ENCODE measurements around the gene RPL29.
"Not testable (repeated sequence)": the region's sequence is repeated elsewhere in the genome, so short reads cannot be mapped to it uniquely, and the experiment has no call there.

Gene RPL29

DNA sequence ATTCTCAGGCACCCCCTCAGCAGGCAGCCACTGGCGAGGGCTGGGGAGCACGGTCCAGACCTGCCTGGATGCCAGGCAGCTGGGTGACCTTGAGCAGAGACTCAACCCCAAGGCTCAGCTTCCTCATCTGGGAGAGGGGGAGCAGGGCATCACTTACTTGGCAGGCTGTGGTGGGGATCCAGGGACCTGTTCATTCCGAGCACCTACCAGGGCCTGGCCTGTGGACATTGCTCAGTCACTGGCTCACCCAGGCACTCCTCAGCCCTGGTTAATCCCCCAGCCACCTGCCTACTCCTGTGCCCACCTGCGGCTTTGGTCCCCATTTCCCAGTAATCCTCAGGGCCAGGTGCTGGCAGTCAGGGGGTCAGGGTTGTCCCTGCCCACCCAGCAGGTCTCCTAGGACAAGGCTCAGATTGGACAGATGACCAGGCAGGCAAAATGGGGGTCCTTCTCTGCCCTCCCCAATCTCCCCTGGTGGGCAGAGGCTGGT, 9.3 kb upstream of the RPL29 start:
- FAIRE-seq, result no peak

DNA sequence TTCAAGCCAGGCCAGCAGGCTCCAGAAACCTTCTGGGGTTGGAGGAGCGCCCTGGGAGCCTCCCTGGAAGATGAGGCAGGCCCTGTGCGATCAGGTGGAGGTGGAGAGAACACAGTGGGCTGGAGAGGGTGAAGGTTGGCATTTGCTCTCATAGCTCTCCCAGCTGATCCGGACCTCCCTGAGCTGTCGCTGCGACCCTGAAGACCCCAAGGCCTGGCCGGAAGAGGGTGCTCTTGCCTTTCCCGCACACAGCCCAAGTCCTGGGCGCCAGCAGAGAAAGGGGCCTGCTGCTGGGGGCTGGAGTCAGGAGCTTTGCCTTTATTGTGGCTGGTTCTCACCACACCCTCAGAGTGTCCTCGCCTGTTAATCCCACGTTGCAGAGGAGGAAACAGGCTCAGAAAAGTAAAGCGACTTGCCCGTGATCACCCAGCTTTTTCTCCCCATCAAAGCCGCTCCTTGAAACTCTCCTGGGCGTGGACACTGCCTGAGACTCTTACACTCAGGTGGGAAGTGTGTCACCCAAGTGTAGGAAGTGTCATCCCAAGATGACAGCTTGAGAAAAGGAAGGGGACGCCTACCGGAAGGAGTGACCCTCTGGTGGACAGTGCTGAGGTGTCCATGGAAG, 8.6 kb upstream of the RPL29 start:
- no peak for FAIRE-seq

DNA sequence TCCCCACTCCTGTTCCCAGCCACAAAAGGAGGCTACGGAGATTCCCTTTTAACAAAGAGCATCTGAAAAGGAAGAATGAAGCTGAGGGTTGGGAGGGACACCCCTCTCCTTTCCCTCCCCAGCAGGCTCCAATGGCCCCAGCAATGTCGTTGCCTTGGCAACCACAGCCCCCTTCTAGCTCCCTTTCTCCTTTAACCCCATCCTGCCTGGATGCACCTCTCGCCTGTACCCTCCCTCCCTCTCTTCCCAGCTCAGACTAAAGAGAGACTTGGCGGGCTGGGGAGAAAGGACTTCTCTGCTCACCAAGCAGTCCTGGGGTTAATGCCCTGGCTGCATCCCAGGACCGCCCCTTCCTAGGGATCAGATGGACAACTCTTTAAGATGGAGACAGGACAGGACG, 7.1 kb upstream of the RPL29 start:
- no peak for FAIRE-seq

DNA sequence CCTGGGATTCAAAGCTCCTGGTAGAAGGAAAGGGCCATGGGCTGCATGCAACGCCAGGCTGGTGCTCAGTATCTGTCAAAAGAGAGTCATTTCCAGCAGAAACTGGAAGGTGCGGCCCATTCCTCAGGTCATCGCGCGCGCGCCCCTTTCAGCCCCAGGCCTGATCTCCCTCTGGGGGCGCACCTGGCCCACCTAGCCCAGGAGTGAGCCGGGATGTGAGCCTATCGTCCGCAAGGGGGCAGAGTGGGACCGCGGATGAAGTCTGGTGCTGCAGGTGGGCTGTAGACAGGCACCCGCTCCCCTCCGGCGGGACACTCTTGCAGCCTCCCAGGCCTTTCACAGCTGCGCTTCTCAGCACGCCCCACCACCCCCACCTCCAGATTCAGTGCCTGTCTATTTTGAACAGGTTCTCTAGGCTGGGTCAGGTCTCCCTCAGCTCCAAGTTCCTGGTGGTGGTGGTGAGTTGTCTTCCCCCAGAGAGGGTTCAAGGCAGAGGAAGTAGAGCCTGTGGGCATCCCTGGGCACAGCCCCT, 5.8 kb upstream of the RPL29 start:
- FAIRE-seq, result peak; percentile 63

DNA sequence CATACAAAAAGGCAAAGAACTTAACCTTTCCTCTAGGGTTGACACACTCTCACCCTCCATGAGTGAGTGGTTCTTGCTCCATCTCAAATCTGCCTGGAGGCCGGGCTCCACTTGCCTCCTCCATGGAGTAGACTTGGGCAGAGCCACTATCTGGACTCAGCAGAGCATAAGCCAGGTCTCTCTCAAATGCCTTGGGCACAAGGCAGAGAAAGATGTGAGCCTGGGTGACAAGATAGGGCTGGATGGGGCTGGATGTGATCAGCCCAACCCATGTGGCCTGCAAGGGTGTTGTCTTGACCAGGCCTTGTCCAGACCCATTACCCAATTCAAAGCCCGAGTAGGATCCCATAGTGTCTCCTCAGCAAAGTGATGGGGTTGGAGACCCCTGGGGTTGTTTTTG, 4.2 kb upstream of the RPL29 start:
- FAIRE-seq, result no peak

DNA sequence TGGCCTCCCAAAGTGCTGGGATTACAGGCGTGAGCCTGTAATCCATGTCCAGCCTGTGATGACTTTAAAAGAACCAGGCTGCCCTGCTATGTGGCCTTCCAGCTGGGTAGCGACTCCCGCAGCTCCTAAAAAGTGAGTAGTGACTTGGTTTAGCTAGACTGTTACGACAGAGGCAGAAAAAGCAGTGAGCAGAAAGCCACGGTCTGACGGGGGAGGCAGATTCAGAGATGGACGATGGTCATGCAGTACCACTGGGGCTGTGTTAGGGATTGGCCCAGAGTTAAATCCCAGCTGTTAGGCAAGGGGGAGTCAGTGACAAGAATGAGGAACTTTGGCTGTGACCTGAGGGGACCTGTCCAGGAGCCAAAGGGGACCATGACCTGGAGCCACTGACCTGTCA, 3.1 kb upstream of the RPL29 start:
- no peak for FAIRE-seq

DNA sequence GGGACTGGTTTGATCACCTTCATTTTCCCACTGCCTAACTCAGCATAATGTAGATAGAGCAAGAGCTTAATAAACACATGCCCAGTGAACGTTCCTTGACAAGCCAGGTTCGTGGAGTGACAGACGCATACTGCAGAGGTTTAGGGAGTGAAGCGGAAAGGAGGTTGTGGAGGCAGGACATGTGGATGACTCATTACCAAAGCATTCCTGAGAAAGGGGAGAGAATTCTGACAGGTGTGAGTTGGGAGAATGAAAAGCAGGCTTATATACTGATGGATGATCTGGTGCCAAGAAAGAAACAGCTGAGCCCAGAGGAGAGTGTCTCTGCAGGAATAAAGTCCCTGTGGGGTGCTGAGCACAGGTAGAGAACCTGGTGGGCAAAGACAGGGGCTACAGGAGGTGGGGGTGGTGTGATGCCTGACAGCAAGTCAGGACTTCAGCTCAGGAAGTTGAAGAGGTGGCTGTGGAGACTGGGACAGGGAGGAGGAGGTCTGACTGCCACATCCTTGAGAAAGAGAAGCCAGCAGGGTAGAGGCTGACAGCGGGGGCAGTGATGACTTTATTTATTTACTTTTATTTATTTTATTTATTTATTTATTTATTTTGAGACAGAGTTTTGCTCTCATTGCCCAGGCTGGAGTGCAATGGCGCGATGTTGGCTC, 2.4 kb upstream of the RPL29 start:
- no peak for FAIRE-seq

DNA sequence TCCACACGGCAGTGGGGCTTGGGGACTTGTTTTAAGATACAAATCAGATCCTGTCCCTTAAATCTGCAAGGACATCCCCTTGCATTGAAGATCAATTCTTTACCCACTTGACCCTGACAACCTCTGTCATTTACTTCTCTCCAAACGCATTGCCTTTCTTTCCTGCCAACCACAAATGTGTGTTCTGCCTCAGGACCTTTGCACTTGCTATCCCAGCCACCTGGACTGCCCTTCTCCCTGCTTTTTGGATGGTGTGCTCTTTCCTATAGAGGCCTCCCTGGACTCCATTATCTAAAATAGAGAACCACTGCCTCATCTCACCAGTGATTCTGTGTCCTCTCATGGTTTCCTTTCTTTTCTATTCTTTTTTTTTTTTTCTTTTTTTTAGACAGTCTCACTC, 1.5 kb upstream of the RPL29 start:
- no peak for FAIRE-seq

DNA sequence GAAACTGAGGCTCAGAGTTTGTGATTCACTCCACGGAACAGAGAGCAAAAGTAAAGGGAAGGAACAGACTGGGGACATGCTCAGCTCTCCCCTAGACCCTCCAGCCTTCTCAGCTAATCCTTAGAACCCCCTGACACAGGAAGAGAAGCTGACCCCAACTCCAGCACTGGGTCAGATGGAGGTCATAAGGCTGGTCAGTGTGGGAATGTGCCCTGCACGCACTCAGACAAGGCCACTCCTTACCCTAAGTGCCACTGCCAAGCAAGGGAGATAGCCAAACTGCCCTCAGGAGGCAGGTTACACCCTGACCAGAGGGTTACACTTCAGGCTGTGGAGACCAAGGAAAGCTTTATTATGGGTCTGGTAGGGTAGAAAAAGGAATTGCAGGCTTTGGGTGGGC, 1.2 kb downstream of the RPL29 start:
- no peak for FAIRE-seq

DNA sequence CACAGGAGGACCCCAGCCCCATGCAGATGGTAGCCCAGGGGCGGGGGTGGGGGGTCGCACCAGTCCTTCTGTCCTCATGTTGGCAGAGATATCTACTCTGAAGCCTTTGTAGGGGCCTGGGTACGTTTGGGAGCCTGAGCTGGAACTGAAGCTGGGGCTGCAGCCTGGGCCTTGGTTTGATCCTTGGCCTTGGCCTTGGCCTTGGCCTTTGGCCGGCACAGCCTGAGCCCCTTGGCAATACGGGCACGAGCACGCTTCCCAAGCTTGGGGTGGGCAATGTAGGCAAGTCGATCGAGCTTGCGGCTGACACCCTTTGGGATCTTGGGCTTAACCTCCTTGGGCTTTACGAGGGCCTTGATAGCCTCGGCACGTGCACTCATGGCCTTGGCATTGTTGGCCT, 2.0 kb downstream of the RPL29 start:
- FAIRE-seq, result not testable (repeated sequence)

DNA sequence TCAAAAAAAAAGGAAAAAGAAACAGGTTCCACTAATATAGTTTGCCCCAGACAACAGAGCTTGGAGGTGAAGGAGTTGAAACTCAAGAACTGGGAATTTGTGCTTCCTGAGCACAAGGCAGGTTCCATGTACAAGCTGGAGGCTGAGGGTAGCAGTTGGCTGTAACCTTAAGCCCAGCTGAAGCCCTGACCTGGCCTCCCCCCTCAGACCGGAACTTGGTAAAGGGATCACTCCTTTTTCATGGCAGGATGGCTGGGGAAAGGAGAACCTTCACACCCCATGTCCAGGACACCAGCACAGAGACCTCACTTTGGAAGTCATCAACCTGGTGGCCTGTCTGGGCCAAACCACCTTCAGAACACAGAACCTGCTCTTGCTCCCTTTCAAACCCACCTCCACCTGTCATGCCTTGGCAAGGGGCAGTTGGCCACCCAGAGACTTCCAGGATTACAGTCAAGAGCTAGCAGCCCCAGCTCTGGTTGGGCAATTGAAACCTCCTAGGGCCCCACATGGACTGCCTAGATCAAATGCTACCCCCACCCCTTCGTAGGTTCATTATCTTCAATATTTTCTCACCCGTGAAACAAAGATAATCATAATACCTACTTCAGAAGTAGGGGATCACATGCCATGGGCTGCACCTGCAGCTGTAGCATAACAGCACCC, 3.5 kb downstream of the RPL29 start:
- peak; percentile 59 for FAIRE-seq

DNA sequence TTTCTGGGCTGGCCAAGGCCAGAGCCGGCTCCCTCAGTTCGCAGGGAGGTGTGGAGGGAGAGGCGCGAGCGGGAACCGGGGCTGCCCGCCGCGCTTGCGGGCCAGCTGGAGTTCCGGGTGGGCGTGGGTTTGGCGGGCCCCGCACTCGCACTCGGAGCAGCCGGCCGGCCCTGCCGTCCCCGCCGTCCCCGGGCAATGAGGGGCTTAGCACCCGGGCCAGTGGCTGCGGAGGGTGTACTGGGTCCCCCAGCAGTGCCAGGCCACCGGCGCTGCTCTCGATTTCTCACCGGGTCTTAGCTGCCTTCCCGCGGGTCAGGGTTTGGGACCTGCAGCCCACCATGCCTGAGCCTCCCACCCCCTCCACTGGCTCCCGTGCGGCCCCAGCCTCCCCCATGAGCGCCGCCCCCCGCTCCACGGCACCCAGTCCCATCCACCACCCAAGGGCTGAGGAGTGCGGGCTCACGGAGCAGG, 5.2 kb downstream of the RPL29 start:
- not testable (repeated sequence) for FAIRE-seq

DNA sequence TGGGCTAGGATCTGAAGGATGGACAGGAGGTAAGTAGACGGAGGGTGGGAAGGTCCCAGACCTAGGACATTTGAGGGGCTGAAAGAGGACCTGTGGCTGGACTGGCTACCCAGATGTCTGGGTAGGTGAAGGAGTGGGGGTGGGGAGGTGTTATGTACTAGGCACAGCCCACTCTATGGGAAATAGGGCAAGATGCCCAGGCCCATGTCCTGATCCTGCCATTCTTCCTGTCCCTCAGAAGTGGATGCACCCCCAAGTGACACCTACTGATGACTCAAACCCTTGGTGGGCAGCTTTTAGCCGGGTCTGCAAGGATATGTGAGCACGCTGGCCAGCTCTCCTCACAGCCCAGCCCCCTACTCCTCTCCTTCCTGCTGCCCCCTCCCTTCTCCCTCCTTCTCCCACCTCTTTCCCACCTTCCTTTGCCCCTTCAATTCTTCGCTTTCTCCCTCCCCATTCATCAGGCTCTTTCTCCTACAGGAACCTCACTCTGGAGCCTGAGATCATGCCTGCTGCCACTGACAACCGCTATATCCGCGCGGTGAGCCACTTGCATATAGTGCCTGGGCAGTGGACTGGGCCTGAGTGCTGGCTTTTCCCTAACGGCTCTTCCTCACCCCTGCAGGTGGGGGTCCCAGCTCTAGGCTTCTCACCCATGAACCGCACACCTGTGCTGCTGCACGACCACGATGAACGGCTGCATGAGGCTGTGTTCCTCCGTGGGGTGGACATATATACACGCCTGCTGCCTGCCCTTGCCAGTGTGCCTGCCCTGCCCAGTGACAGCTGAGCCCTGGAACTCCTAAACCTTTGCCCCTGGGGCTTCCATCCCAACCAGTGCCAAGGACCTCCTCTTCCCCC, 7.2 kb downstream of the RPL29 start:
- no peak for FAIRE-seq

DNA sequence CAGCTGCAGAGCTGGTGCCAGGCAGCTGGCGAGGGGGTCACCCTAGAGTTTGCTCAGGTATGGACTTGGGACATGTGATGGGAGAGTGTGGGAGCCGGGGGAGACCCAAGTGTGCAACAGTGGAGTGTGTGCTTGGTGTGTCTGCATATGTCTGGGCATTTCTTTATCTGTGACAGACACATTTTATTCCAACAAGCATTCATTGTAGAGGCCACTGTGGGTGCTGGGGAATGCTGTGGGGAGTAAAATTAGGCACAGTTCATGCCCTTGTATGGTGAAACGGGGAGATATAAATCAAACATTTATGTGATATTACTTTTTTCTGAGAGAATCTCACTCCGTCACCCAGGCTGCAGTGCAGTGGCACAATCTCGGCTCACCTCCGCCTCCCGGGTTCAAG, 8.1 kb downstream of the RPL29 start:
- no peak for FAIRE-seq

DNA sequence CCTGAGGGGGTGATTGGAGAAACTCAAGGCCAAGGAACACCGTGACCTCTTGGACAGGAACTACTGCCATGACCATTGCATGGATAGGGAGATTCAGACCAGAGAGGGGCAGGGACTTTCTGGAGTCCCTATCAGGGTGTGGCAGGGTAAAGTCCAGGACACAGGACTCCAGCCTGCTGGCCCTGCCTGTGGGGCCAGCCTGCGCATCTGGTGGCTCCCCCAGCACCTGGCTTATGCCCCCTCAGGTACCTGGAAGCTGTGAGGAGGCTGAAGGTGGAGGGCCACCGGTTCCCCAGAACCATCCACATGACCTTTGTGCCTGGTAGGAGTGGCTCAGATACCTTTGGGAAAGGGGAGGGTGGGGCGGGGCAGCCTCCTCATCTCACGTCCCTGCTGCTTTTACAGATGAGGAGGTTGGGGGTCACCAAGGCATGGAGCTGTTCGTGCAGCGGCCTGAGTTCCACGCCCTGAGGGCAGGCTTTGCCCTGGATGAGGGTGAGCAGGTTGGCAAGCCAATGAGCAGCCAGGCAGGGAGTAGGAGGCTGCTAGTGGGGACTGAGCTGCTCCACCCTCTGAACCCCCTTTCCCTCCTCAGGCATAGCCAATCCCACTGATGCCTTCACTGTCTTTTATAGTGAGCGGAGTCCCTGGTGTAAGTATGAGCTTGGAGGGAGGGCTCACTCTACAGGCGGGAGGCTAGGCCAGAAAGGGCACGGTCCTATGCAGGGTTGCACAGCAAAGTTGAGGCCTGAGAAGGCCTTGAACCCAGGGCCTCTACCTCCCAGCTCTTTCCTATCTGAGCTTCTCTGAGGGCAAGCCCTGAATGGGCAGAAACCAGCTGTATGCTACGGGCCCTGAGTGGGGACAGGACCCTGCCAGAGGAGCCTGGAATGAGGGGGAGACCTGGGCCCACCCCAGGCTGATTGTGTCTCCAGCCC, 9.4 kb downstream of the RPL29 start:
- FAIRE-seq, result no peak

DNA sequence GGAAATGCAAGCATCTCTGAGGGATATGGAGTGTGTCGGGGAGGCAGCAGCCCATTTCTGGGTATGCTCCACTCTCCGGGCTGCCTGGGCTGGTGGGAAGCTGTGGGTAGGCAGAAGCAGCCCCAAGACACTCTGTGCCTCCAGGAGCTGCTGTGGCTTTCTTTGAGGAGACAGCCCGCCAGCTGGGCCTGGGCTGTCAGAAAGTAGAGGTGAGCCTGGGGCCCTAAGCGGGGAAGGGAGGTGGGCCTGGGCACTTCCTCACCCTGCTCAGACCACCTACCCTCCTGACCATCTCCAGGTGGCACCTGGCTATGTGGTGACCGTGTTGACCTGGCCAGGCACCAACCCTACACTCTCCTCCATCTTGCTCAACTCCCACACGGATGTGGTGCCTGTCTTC, 10.6 kb downstream of the RPL29 start:
- no peak for FAIRE-seq

DNA sequence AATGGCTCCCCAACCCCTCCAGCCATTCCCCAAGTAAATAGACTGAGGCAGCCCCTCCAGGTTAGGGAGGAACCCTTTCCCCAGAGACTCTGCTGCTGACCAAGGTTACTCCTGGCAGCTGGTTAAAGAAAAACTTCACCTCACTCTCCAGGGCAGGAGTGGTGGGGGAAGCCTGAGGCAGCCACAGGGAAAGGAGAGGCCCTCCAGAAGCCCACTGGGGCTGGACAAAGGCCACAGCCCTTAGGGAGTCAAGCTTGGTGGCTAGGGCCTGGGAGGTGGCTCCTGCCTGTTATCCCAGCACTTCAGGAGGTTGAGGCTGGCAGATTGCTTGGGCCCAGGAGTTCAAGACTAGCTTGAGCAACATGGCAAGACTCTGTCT, 11.4 kb downstream of the RPL29 start:
- FAIRE-seq, result no peak

DNA sequence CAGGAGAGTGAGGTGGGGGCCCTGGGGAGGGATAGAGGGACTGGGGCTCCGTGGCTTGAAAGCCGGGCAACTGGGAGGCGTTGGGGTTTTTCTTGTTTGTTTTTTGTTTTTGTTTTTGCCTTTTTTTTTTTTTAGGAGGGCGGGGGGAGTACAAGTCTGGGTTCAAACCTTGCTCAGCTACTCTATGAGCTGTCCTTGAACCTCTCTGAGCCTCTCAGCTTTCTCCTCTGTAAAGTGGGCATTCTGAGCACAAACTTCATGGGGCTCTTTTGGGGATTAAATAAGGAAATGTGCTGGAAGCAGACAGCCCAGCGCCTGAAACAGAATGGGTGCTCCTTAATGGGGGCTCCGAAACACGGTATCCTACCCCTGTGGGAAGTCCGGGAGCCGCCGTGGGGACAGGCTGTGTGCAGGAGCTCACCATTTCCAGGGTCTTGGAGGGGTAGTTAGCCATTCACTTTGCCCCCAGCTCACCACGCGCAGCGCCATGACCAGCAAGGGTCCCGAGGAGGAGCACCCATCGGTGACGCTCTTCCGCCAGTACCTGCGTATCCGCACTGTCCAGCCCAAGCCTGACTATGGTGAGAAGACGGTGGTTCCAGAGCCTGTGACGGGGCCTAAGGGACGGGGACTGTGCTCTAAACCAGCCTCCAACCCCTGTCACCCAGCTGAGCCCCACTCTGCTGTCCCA, 12.0 kb downstream of the RPL29 start:
- no peak for FAIRE-seq

DNA sequence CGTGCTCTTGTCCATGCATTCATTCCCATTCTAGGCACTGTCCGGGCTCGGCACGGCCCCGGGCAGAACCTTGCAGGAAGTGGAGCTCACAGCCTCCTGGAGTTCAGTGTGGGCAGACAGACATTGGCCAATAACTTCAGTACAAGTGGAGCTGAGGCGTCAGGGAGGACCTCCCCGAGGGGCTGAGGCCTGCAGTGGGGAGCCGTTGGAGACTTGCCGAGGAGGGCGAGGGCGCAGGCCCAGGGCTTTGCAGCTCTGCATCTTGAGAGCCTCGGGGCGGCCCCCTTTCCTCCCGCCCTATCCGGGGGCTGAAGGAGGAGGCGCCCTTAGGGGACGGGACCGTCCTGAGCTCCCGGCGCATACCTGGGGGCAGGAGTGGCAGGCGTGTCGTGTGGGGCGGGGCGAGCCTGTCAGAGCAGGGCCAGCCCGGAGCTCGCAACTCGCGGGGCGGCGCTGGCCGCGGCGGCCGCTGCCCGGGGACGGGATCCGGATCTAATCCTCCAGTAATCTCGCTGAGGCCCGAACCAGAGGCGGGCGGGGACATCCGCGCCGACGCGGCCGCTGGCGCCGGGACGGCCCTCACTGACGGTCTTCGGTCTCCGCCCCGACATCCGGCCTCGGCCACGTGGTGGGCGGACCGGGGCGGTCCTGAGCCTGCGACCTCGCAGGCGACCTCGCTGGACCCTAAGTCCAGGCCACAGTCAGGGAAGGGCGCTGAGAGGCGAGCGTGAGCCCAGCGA, 12.7 kb downstream of the RPL29 start, which contains the start of gene ACY1:
Gene ACY1, plus strand, starts transcription at position 698 of the 740 bp plus-strand sequence. CDS start 530 bp downstream, outside the sequence.
- no peak for FAIRE-seq

DNA sequence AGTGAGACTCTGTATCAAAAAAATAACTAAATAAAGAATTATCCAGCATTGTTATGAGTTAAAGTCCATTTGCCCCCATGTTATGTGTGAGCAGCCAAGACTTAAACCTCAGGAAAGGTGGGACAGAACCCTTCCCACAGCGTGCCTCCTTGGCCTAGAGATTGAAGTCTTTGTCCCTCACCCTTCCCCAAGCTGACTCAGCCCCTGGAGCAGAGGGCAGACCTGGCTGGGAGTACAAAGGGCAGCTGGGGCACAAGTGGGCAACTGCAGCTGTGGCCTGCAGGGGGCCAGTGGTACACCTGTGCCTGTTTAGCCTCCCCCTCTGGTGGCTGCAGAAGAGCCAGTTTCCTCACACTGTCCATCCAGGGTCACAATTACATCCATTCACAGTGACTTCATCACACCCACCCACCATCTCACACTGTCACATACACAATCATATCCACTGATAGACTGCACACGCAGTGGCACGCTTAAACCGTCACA, 13.3 kb downstream of the RPL29 start:
- FAIRE-seq, result no peak

All from G401.6 (cell line).